Head of caudate nucleus (tissue), 42 donors: ENCODE results near the gene SENP5.
A peak's percentile ranks its signal among the peaks of the same experiment; 100 is the strongest.
"Not testable (repeated sequence)": the region's sequence is repeated elsewhere in the genome, so short reads cannot be mapped to it uniquely, and the experiment has no call there.

Source experiments
- DNase-seq, 42 donors: peaks; one replicate each; pipeline versions ENCODE4 v3.0.0 to v3.0.0-alpha.2; 2020 to 2021; ENCODE audit warnings: mixed read lengths in 7 of 42
- intact Hi-C: fragments of 100-400 bp; cut with DNase I; formaldehyde crosslinking; loops from one replicate; pipeline ENCODE4 v1.15.0; 2022

Gene SENP5

GRCh38 chr3:196867507-196868296 is at the start of gene SENP5:
Gene SENP5, plus strand, starts transcription at chr3:196867920. Its CDS starts 17,262 bp downstream, at chr3:196885182.
- intact Hi-C loops: loop anchor here (1.0 to 10.0 kb wide), 2 partner anchors 75 to 153 kb away; partner anchors contain the start of genes CEP19, NCBP2 and PIGX
- DNase-seq: peak; percentile 75 to 97 (median 93)

- DNase-seq: no peak
- intact Hi-C loops: no loop called here
These were observed 45.8 kb upstream of the SENP5 start for GRCh38 chr3:196821806-196822355.

GRCh38 chr3:196829651-196830050 is 38.1 kb upstream of the SENP5 start:
- intact Hi-C loops, DNase-seq: not testable (repeated sequence)

- intact Hi-C loops: no loop called here
- no peak for DNase-seq
These were observed 32.6 kb upstream of the SENP5 start for GRCh38 chr3:196835086-196835485.

GRCh38 chr3:196836626-196837025 is 31.1 kb upstream of the SENP5 start:
- DNase-seq, intact Hi-C loops: not testable (repeated sequence)

- intact Hi-C loops: no loop called here
- peak; percentile 4 to 83 (median 52) for DNase-seq
These were observed 29.8 kb upstream of the SENP5 start for GRCh38 chr3:196837819-196838420.

- intact Hi-C loops, DNase-seq: not testable (repeated sequence)
These were observed 28.4 kb upstream of the SENP5 start for GRCh38 chr3:196839351-196839750.

GRCh38 chr3:196842567-196843434 is 24.9 kb upstream of the SENP5 start:
- no peak for DNase-seq
- intact Hi-C loops: no loop called here

GRCh38 chr3:196843435-196844110 is 24.1 kb upstream of the SENP5 start:
- no peak for DNase-seq
- intact Hi-C loops: no loop called here

- DNase-seq, intact Hi-C loops: not testable (repeated sequence)
These were observed 23.2 kb upstream of the SENP5 start for GRCh38 chr3:196844235-196845219.

- DNase-seq, intact Hi-C loops: not testable (repeated sequence)
These were observed 19.3 kb upstream of the SENP5 start for GRCh38 chr3:196848375-196848774.

GRCh38 chr3:196849180-196849741 is 18.5 kb upstream of the SENP5 start:
- no peak for DNase-seq
- intact Hi-C loops: no loop called here

GRCh38 chr3:196863000-196863399 is 4.7 kb upstream of the SENP5 start:
- intact Hi-C loops: loop anchor here (10.0 kb wide), 1 partner anchor 148 kb away; the partner anchor contains the start of genes CEP19 and PIGX
- not testable (repeated sequence) for DNase-seq

- intact Hi-C loops: loop anchor here (1.0 to 10.0 kb wide), 2 partner anchors 75 to 152 kb away; partner anchors contain the start of genes CEP19, NCBP2 and PIGX
- DNase-seq: peak in 2 of 42 donors; percentile 17 to 42
These were observed 589 bp upstream of the SENP5 start for GRCh38 chr3:196867155-196867506.

- intact Hi-C loops: loop anchor here (10.0 kb wide), 1 partner anchor 153 kb away; the partner anchor contains the start of genes CEP19 and PIGX
- peak in 32 of 42 donors; percentile 3 to 61 (median 30) for DNase-seq
These were observed 559 bp downstream of the SENP5 start for GRCh38 chr3:196868297-196868661.

GRCh38 chr3:196872316-196872715 is 4.6 kb downstream of the SENP5 start:
- no peak for DNase-seq
- intact Hi-C loops: no loop called here
